HG03520 (cell line): ENCODE results near the gene RPS4Y2.

Experiments used
- ATAC-seq: cut with Tn5 transposase; IDR thresholded peaks from one replicate; pipeline ENCODE4 v1.9.1; 2021; ENCODE audit warnings: mild to moderate bottlenecking, moderate library complexity; ENCODE audit not compliant: unreplicated experiment

RPS4Y2 gene

DNA sequence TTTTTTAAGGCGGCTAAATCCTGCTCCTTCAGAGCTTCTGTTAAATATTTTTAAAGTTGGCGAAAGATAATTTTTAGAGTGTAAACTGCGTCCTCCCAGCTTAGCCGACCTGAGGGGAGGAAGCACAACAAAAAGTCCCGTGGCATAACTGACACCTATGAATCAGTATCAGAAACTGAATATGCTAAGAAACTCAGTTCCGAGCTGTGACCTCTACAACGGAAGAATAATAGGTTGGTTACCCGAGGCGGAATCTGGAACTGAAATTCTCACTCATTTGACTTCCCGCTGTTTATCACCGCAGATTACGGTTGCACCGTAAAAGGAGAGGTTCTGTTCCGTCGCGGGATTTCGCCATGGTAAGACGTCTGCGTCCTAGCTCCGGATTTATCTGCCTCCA lies at the start of gene RPS4Y2:
Gene RPS4Y2 (plus strand): TSS at position 301 of the 400 bp plus-strand sequence. CDS start 56 bp downstream, at position 357.
- no peak for ATAC-seq

DNA sequence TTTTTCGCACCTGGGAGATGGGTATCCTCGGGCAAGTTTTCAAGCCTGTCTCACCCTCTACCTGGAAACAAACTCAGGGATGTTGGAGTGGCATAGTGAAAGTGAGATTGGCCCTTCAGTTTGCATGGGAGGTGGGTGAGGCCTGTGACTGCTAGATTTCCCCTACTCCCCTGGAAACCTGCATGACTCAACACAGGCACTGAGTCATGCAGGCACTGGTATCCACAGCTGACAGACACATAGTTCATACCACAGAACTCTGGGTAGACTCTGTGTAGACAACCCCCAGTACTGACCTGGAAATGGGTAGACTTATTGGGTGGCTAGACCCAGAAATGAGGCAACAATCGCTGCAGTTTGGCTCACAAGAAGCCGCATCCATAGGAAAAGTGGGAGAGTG lies 41.5 kb upstream of the RPS4Y2 start:
- ATAC-seq = no peak

DNA sequence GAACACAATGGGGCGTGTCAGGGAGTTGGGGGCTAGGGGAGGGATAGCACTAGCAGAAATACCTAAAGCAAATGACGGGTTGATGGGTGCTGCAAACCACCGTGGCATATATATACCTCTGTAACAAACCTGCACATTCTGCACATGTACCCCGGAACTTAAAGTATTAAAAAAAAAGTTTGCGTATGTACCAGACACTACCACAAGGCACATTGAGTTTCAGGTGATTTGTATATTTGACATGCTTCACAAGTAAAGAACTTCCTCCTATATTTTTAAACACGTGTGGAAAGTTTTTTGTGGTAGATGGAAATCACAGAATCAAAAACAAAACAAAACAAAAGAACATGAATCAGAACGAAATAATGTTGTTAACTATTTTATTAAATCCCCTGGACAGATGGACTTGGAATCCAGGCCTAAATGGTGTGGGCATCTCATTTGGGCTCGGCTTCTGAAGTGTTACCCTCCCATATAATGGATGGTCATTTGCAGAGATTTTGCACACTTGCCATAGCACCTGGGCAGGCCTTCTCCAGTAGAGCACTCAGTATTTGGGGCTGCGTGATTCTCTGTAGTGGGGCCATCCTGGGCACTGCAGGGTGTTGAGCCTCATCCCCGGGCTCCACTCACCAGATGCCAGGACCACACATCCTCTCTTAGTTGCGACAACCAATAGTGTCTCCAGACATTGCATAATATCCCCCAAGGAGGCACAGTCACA lies 29.6 kb upstream of the RPS4Y2 start:
- ATAC-seq = no peak

DNA sequence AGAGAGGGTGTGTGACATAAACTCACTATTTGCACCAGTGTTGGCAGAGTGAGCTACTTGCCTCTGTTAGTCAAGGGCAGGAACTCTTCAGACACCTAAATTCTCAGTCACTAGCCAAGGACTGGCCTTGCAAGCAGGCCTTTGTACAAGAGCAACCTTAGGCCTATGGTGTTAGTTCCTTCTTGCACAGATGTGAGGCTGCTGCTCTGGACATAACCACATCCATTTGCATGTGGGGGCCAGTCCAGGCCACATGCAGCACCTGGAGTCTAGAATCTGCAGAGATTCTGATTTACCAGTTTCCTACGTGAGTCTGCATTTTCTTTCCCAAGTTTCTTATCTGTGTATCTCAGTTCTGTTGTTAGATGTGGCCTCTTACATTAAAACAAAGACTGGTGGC lies 20.7 kb upstream of the RPS4Y2 start:
- ATAC-seq = no peak

DNA sequence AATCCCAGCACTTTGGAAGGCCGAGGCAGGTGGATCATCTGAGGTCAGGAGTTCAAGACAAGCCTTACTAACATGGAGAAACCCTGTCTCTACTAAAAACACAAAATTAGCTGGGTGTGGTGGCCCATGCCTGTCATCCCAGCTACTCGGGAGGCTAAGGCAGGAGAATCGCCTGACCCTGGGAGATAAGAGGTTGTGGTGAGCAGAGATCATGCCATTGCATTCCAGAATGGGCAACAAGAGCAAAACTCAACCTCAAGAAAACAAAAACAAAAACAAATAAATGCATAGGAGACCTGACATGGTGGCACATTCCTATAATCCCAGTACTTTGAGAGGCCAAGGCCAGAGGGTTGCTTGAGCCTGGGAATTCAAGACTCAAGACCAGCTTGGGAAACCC lies 16.1 kb upstream of the RPS4Y2 start:
- no peak for ATAC-seq

DNA sequence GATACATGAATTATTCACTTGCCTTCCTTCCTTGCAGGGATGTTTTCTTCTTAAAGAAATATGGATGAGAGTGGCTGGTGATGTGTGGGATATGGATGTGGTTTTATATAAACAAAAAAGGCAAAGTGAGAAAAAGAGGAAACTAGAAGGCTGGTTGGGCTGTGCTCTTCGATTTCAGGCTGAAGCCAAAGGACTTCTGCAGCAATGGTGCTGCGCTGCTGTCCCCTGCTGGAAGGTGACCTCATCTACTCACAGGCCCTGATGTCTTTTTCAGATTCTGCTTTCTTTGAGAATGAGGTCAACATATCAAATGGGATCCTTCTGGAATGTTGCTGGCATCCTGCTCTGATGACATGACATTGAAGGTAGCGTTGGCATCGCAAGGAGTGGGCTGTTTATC lies 15.3 kb upstream of the RPS4Y2 start:
- ATAC-seq = no peak

DNA sequence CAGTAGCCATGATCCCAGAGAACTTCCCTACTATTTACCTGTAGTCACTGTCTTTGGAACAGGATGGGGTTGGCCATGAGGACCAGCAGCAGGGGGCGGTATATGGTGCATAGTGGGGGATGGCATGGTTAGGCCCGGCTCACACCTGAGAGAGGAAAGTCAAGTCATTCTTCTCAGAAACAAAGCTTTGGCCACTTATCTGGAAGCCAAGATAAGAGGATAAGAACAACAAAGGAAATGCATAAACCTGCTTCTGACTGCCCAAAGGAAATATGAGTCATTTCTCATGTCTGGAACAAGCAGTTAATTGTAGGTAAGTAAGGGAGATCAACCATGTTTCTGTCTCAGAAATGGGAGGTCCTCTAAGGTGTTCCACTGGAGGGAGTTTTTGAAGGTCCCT lies 10.8 kb upstream of the RPS4Y2 start:
- ATAC-seq = no peak

DNA sequence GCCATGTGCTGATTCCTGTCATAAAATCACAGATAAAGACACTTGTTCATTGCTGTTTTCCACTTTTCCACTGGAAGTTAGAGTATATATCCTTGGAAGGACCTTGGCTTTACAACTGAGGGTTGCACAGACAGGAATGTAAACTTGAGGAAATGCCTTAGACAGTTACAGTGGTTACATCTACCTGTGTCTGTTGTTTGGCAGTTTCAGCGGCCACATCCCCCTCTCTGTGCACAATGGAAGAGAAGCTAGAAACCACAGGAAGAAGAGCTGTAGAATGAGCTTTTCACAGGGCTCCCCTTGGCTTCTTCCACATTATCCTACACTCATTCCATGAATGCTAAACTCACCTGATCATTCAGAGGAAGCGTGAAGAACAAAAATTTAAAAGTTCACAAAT lies 9.0 kb upstream of the RPS4Y2 start:
- no peak for ATAC-seq

DNA sequence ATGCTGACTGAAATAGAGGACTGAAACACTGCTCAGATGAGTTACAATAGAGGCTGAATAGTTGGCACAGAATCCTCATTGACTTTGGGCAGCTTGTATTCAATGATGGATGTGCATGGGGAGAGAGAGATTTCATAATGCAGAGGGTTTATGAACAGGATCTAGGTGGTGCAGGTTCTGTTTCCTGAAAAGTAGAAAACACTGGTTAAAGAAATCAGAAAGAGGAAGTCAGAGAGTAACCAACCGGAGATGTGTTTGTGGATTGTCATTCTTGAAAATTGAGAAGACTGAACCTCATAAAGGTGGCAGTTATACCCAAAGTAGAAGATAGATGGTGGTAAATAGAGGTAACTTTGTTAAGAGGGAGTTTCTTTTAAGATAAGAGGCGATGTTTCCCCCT lies 8.0 kb downstream of the RPS4Y2 start:
- no peak for ATAC-seq

DNA sequence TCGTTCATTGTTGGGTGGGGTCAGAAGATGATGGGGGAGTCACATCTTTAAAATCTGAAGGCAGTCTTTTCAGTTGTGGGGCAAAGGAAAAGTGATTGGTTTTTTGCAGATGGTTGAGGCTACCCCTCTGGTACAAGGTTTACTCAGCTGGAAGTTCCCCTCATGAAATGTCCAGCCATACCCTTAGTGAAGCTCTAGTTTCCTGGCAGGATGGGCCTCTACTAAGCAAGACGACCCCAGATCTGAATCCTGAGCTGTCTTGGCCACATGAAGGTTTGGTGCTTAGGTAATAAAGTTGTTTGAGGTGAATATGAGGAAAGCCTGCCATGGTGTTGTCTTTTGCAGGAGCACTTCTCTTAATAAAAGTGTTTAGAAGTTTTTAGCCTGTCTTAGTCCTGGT lies 9.2 kb downstream of the RPS4Y2 start:
- ATAC-seq = no peak

DNA sequence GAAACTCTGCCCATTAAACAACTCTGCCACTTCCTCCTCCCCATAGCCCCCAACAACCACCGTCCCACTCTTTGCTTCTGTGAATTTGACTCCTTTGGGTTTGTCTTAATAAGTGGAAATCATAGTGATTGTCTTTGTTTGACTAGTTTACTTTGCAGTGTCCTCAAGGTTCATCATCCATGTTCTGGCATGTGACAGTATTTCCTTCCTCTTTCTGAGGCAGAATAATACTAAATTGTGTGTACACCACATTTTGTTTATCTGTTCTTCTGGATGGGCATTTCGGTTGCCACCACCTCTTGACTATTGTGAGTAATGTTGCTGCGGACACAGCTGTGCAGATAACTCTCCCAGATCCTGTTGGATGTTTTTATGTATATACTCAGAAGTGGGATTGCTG lies 14.8 kb downstream of the RPS4Y2 start:
- no peak for ATAC-seq

DNA sequence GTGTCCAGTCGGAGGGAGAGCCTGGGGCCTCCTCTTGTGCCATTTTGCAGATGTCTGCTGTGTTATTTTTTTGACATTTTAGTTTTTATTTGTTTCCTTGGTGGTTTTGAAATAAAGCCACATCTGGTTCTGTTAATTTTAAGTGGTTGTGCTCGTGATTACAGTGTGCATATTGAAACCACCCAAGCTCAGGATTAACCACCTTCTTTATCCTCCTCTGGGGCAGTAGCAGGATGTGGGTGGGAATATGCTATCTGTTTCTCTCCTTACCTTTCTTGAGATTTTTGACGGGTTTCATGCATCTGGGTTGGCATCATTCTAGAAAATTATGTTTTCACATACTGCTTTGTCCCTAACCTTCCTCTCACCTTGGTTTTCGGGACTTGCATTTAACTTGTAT lies 20.2 kb downstream of the RPS4Y2 start:
- no peak for ATAC-seq

DNA sequence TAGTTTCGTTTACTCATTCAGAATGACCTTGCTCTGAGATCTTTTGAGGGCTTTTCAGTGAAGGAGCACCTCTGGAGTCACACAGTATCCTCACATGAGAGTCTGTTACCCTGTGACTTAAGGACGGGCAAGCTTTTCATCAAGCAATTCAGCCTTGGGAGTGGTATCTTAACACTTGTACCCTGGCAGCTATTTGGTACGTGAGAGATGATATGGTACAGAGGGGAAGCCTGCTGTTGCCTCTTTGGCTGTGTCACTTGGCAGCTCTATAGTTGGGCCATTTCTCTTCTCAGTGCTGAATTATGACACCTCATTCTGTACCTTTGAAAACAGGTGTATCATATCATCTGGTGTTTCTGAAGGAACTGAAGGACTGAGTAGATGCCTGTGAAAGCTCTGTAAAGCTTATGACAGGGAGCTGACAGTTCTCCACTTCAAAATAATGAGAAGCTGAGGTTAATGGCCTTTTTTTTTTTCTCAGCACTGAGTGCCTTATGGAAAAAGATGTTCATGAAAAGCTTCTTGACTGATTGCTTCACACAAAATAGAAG lies 24.3 kb downstream of the RPS4Y2 start:
- ATAC-seq = no peak

DNA sequence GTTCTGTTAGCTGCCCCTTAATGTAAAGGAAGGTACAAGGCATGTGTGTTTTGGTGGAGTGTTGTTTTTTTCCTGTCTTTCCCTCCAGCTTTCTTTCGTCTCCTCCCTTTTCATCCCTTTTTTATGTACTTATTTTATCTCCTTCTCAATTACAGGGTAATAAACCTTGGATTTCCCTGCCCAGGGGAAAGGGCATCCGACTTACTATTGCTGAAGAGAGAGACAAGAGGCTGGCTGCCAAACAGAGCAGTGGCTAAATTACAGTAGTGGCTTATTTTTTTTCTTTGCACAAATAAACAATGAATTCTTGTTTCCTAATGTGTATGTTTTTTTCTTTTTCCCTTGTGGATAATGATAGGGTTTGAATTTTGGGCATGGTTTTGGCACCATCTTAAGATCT lies 24.9 kb downstream of the RPS4Y2 start:
- ATAC-seq = no peak

DNA sequence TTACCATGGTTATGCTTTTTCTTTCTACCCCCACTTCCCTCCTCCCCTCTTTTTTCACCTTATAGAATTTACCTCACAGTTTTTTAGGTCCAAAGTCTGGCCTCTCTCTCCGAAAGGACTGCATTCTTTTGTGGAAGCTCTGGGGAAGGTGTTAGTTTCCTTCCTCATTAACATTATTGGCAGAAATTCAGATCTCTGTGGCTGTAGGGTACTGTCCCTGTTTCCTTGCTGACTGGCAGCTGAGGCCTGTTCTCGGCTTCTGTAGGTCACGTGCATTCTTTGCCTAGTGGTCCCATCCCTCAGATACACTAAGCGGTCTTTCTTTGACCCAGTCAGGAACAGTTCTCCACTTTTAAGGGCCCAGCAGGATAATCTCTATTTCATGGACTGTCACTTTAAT lies 25.5 kb downstream of the RPS4Y2 start:
- ATAC-seq = no peak

DNA sequence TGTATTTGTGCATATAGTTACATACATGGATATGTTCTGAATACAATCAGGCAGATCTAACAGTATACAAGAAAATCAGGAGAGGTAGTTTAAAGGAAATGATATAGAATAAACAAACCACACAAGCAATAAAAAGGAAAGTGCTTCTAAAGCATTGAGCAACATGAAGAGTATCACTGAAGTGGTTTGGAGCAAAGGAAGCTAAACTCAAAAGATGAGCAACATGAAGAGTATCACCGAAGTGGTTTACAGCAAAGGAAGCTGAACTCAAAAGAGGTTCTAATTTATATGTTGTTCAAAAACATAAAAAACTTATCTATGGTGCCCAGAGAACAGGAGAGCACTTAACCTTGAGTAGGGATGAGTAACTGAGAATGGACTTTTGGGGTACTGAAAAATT lies 29.1 kb downstream of the RPS4Y2 start:
- no peak for ATAC-seq

DNA sequence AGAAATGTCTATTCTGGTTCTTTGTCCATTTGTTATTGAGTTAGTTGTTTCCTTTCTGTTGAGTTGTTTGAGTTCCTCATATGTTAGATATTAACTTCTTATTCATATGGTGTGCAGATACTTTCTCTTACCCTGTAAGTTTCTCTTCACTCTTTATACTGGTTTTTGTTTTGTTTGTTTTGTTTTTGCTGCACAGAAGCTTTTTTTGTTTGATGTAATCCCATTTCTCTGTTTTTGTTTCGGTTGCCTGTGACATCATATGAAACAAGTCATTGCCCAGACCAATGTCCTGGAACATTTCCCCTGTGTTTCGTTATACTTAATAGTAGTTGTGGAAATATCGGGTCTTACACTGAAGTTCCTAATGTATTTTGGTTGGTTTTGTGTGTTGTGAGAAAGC lies 31.2 kb downstream of the RPS4Y2 start:
- no peak for ATAC-seq

DNA sequence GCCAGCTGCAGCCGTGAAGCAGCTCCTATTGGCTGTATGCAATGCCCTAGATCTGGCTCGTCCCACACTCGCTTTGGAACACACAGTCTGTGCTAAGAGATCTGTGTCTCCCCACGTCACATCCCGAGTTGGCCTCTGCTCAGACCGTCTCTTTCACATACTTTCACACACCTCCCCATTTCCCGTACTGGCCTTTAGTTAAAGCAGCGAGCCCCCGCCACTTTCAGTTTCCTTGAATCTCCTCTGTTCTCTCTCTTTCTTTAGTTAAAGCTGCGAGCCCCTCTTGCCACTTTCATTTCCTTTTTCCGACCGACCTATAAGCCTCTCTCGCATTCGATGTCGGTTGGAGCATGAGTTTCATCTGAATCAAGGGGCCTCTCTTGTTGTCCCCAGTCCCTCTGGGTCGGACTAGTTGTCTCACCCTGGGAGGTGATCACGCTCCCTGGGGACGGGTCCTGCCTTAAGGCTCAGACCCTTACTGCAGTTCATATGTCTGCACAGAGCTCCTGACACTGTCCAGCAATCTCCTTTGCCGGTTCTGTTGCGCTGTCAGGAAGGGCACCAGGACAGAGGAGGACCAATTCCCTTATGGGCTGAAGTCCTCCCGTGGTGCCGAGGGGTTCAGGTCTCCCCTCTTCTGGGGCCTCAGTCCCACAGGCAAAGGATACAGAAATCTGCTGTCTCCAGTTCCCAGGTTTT lies 42.6 kb downstream of the RPS4Y2 start:
- ATAC-seq = no peak

DNA sequence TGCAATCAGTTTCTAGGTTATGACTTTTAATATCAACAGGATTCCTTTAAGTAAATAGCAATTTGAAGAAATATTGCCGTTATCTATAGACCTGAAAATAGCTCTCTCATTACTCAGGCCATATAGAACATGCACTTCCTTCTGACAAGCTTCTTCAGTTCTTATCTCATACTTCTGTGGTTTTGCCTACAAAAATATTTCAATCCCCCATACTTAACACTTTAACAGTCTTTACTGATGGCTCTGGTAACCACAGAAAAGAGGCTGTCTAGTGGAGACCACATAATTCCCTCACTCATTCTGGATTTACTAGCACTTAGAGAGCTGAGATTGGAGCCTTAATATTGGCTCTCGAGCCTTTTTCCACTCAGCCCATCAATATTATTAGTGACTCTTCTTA lies 46.8 kb downstream of the RPS4Y2 start:
- no peak for ATAC-seq

DNA sequence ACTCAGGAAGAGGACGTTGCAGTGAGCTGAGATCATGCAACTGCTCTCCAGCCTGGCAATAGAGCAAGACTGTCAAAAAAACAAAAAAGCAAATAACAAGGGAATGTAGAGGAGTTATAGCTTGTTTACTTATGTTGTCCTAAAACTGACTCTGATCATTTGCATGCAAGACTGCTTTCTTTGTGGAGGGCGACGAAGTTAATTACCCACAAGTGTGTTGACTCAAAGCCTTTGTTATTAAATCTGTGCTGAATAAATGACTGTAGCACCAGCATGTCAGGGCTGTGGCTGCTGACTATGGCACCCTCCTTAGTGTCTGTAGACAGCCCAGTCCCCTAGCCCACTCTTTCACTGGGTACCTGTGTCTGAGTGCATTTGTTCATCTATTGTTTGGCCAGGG lies 50.3 kb downstream of the RPS4Y2 start:
- no peak for ATAC-seq

DNA sequence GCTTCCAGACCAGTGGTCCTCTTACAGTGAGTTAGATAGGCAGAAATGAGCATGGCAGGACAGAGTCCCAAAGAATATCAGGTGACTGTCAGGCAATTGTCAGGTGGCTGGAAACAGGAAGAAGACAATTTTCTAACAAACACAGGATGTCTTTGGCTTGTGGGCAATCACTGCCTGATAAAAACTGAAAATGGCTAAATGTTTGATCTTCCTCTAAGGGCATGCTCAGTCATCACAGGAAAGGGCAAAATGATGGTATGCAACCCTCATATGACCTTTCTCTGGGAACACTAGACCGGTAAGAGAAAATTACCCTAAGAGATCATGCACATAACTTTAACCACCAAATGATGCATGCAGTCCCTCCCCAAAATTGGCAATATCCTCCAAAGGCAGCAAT lies 57.6 kb downstream of the RPS4Y2 start:
- no peak for ATAC-seq

DNA sequence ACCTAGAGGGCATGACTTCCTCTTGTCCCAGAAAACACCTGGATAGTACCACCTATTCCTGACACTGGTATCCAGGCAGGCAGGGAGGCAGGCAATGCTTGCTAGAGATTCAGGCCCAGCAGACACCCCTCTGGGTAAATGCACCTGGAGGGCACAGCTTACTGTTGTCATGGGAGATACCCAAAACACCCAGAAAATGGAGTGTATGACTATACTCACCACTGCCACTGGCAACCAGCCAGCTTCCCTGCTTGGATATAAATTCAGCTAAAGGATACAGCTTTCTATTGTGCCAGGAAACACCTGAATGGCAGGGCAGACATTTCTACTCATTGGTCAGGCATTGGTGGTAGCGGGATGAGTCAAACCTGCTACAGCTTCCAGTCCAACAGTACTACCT lies 58.9 kb downstream of the RPS4Y2 start:
- ATAC-seq = no peak
